ENCODE measurements around the gene HSPA1L. TPM values are rescaled to one million over a fixed set of nuclear protein-coding genes. Genes with fewer than 3 reads are reported as not detected.
"Not testable (repeated sequence)": the region's sequence is repeated elsewhere in the genome, so short reads cannot be mapped to it uniquely, and the experiment has no call there.

The HSPA1L gene
- total and polyA plus RNA-seq, 2 donors (not counting 3 experiments of a cell fraction or from before 2014, with no cell fraction given) = 0.32 to 0.77 TPM

DNA sequence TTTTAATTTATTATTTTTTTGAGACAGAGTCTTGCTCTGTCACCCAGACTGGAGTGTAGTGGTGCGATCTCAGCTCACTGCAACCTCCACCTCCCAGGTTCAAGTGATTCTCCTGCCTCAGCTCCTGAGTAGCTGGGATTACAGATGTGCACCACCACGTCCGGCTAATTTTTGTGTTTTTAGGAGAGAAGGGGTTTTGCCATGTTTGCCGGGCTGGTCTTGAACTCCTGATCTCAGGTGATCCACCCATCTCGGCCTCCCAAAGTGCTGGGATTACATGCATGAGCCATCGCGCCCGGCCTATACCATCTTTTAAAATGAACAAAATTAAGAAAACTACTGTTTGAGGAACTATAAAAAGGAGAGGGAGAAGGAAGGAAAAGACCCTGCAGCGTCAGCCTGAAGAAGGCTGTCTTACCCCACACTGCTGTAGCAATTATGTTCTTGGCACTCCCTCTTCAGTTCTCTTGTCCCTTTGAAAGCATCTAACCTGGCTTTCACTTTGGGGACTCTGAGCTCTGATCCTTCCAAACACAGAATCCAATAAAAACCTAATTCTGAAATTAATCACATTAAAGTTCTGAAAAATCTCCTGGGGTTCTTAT lies 8.6 kb upstream of the HSPA1L start:
- FAIRE-seq; H3K79me2 ChIP-seq (ENCODE audit: control insufficient read depth, insufficient read depth, low read length); dilution Hi-C loops (cut with MboI; ENCODE audit: extremely low pct_ligation_motif_present, low sequenced_read_pairs); H3K4me2 ChIP-seq (ENCODE audit: insufficient read depth, low read length); H3K36me3 ChIP-seq (ENCODE audit: control insufficient read depth in 2 of 2, extremely low read depth in 1 of 2, insufficient read depth in 2 of 2, low read length in 2 of 2); H3K9ac ChIP-seq (replicated peaks; ENCODE audit: extremely low read depth, insufficient read depth, low read length); H3K27ac ChIP-seq (ENCODE audit: insufficient read depth, low read depth, low read length); BruUV-seq (replicated peaks); intact Hi-C loops (cut with micrococcal nuclease); H3K27me3 ChIP-seq (ENCODE audit: control insufficient read depth in 2 of 2, insufficient read depth in 2 of 2, low read length in 2 of 2); H2AFZ ChIP-seq (ENCODE audit: low read depth, low read length); H3K4me3 ChIP-seq (replicated peaks in 1 of 3; ENCODE audit: insufficient read depth in 1 of 3, low read depth in 1 of 3, low read length in 3 of 3); H3K9me1 ChIP-seq (replicated peaks; ENCODE audit: control insufficient read depth, extremely low read depth, insufficient read depth, low read length); H3K9me3 ChIP-seq (replicated peaks; ENCODE audit: control insufficient read depth, insufficient read depth, low read length); DNase-seq (ENCODE audit: low read depth, low spot score); H4K20me1 ChIP-seq (replicated peaks; ENCODE audit: control insufficient read depth, extremely low read depth, insufficient read depth, low read length): not testable (repeated sequence)
- H3K4me1 ChIP-seq (ENCODE audit: control insufficient read depth, extremely low read depth, insufficient read depth, low read length) = peaks cover 18% of the 10 kb centered on the region
- POLR2A ChIA-PET = interaction anchor here (1.3 kb wide), 1 partner anchor 17 kb away, joined by 7 read pairs; the partner anchor contains the start of gene LSM2
- CTCF ChIA-PET = interaction anchor here (1.0 to 2.6 kb wide), 3 partner anchors 17 to 33 kb away, joined by 3 to 10 read pairs (median 4); partner anchors contain the start of genes LSM2 and VARS1

DNA sequence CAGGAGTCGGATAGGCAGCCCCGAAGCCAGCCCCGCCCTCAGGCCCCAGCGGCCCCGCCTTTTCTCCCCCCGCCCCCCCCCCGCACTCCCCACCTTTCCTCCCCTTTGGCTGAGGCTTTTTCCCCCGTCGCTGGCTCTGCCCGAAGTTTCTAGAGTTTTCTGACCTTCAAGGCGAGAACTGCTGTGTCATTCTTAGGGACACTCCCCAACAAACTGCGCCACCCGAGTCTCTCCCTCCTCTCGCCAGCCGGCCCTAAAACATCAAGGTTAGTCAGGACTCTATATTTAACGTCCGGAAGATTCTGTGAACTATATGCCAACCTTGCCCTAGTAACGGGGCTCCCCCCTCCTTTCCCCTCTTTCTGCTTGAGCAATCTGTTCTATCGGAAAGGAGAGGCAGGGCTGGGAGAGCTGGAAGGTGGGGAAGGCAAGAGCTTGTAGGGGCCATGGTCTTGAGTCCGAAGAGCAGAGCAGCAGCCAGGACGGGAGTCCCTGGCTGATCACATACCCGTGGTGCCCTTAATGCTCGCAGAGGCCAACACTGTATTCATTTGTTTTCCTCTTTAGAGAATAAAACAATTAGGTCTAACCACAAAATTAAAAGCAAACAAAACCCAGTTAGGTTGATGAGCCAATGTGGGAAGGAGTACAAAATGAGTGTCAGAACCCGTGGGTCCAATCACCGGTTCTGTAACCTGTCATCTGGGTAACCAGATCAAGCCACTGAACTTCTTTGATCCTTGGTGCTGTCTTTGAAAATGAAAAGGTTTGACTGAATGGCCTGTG lies 7.1 kb upstream of the HSPA1L start:
- peak overlapping the region; percentile 50 for H2AFZ ChIP-seq (ENCODE audit: low read depth, low read length)
- TSS peak; percentile 86 for BruUV-seq (replicated peaks)
- peak overlapping the region; percentile 24 to 73 (median 44) for H3K4me3 ChIP-seq (replicated peaks in 1 of 3; ENCODE audit: insufficient read depth in 1 of 3, low read depth in 1 of 3, low read length in 3 of 3)
- DNase-seq (ENCODE audit: low read depth, low spot score) = peak; percentile 77
- peak overlapping the region; percentile 79 for H3K27ac ChIP-seq (ENCODE audit: insufficient read depth, low read depth, low read length)
- ChIA-PET POLR2A (interaction anchor here (0.7 to 1.3 kb wide), 3 partner anchors 15 to 162 kb away, joined by 3 to 7 read pairs (median 3); partner anchors contain the start of genes C6orf47, CLIC1 and LSM2), CTCF (interaction anchor here (0.6 to 2.6 kb wide), 11 partner anchors 8 to 160 kb away, joined by 3 to 10 read pairs (median 3); partner anchors contain the start of genes LSM2 and VARS1)
- no peaks in the 10 kb centered on the region for H3K27me3 ChIP-seq (ENCODE audit: control insufficient read depth in 2 of 2, insufficient read depth in 2 of 2, low read length in 2 of 2)
- H3K36me3 ChIP-seq (ENCODE audit: control insufficient read depth in 2 of 2, extremely low read depth in 1 of 2, insufficient read depth in 2 of 2, low read length in 2 of 2) = no peaks in the 10 kb centered on the region
- intact Hi-C loops (cut with micrococcal nuclease) (no loop called here), dilution Hi-C loops (cut with MboI; ENCODE audit: extremely low pct_ligation_motif_present, low sequenced_read_pairs) (no loop called here)
- H3K4me2 ChIP-seq (ENCODE audit: insufficient read depth, low read length) = peak overlapping the region; percentile 72
- no peaks in the 10 kb centered on the region for H3K9me3 ChIP-seq (replicated peaks; ENCODE audit: control insufficient read depth, insufficient read depth, low read length)
- H3K9me1 ChIP-seq (replicated peaks; ENCODE audit: control insufficient read depth, extremely low read depth, insufficient read depth, low read length) = no peaks in the 10 kb centered on the region
- peak; percentile 90 for FAIRE-seq
- TF ChIP-seq POLR2AphosphoS5 (IDR thresholded peaks at IDR 0.05; ENCODE audit: insufficient read depth, low read depth, low read length) = peak; percentile 59
- TF ChIP-seq POLR2A (IDR thresholded peaks at IDR 0.05; ENCODE audit: low read depth, low read length) = peak; percentile 64
- TF ChIP-seq GATA2 (IDR thresholded peaks at IDR 0.05; ENCODE audit: insufficient read depth, insufficient read length, low read depth, low read length) = no peak
- H3K79me2 ChIP-seq (ENCODE audit: control insufficient read depth, insufficient read depth, low read length) = peaks cover 14% of the 10 kb centered on the region
- peaks cover 30% of the 10 kb centered on the region for H3K4me1 ChIP-seq (ENCODE audit: control insufficient read depth, extremely low read depth, insufficient read depth, low read length)
- no peaks in the 10 kb centered on the region for H4K20me1 ChIP-seq (replicated peaks; ENCODE audit: control insufficient read depth, extremely low read depth, insufficient read depth, low read length)
- peak overlapping the region; percentile 76 for H3K9ac ChIP-seq (replicated peaks; ENCODE audit: extremely low read depth, insufficient read depth, low read length)
